Left lung (tissue), 10 donors: ENCODE measurements around the gene LMTK3. TPM values are rescaled to one million over a fixed set of nuclear protein-coding genes. Genes with fewer than 3 reads are reported as not detected.

Experiments
- ATAC-seq: fragments of 200-7000 bp; cut with Tn5 transposase; one replicate; pipeline ENCODE4 v1.9.1; 2020; ENCODE audit warnings: moderate library complexity
- DNase-seq, 4 donors: peaks; one replicate each; pipeline ENCODE4 v3.0.0-alpha.2; 2013 to 2020
- H3K27ac ChIP-seq, 2 donors: fragments of 200-600 bp; sonication (generic) in 1 of 2; one replicate each; pipeline versions ENCODE4 v1.5.0 to v1.8.0; 2020 to 2021
- H3K27me3 ChIP-seq, 2 donors: fragments of 200-600 bp; sonication (generic) in 1 of 2; one replicate each; pipeline versions ENCODE4 v1.5.0 to v1.8.0; 2020 to 2021
- H3K36me3 ChIP-seq, 2 donors: fragments of 200-600 bp; sonication (generic) in 1 of 2; one replicate each; pipeline versions ENCODE4 v1.5.0 to v1.8.0; 2020 to 2021
- H3K4me1 ChIP-seq, 2 donors: fragments of 200-600 bp; one replicate each; pipeline ENCODE4 v1.8.0; 2021
- H3K4me3 ChIP-seq, 2 donors: fragments of 200-600 bp; sonication (generic) in 1 of 2; one replicate each; pipeline versions ENCODE4 v1.5.0 to v1.8.0; 2020 to 2021; ENCODE audit warnings: mild to moderate bottlenecking in 1 of 2
- H3K9me3 ChIP-seq, 2 donors: fragments of 200-600 bp; sonication (generic) in 1 of 2; one replicate each; pipeline versions ENCODE4 v1.5.0 to v1.8.0; 2020 to 2021
- CTCF ChIP-seq, 2 donors: fragments of 200-600 bp; sonication (generic) in 1 of 2; IDR thresholded peaks; one replicate each; pipeline versions ENCODE4 v1.5.0 to v1.8.0; 2021; ENCODE audit warnings: antibody characterized with exemption in 2 of 2
- intact Hi-C, 2 donors: fragments of 100-400 bp; cut with DNase I; formaldehyde crosslinking; loops; one replicate each; pipeline versions ENCODE4 v1.11.2 to v1.14.2; 2022
- polyA plus RNA-seq, 6 donors: library from polyadenylated mRNA; unstranded; fragments of 120-200 nt; gene quantifications; one replicate each; pipeline ENCODE4 v1.2.1, GENCODE V29; 2013; ENCODE audit not compliant: insufficient read length in 6 of 6
- total RNA-seq, 2 donors: library from RNA; stranded (reverse); fragmentation: NEBNext Ultra II Directional; extraction: Animal tissue kit (Norgen Biotek cat#: 25700); gene quantifications; one replicate each; pipeline ENCODE4 v1.2.1, GENCODE V29; 2021
- donor health status: DM: no; HTN: yes; CAD: no.
- donor health status: DM: no; HTN: no; CAD: no.

LMTK3 gene
- total and polyA plus RNA-seq, 8 donors = 1.7 to 9.5 (median 3.1) TPM

- Histone ChIP-seq H3K27ac (no peak overlapping the region), H3K36me3 (no peaks in the 10 kb centered on the region), H3K4me3 (no peak overlapping the region), H3K9me3 (no peaks in the 10 kb centered on the region), H3K4me1 (peaks cover 0 to 14% of the 10 kb centered on the region in 2 donors), H3K27me3 (peaks cover 22 to 47% of the 10 kb centered on the region in 2 donors)
- TF ChIP-seq CTCF (IDR thresholded peaks at IDR 0.05) = no peak
- ATAC-seq = no peak
- intact Hi-C loops = loop anchor here in 1 of 2 donors (10.0 kb wide), 1 partner anchor 77 kb away; no protein-coding TSS in a partner anchor
- no peak for DNase-seq
Measured at GRCh38 chr19:48507911-48508439, 3.7 kb downstream of the LMTK3 start.

GRCh38 chr19:48506138-48506733, 5.4 kb downstream of the LMTK3 start:
- intact Hi-C loops = loop anchor here in 1 of 2 donors (10.0 kb wide), 1 partner anchor 79 kb away; no protein-coding TSS in a partner anchor
- no peak overlapping the region for H3K4me3 ChIP-seq
- H3K9me3 ChIP-seq = no peaks in the 10 kb centered on the region
- ATAC-seq = no peak
- peaks cover 6 to 45% of the 10 kb centered on the region in 2 donors for H3K27me3 ChIP-seq
- H3K36me3 ChIP-seq = no peaks in the 10 kb centered on the region
- no peak for DNase-seq
- no peak overlapping the region for H3K27ac ChIP-seq
- peak; percentile 17 to 18 for TF ChIP-seq CTCF (IDR thresholded peaks at IDR 0.05)
- peaks cover 0 to 20% of the 10 kb centered on the region in 2 donors for H3K4me1 ChIP-seq

GRCh38 chr19:48502350-48503018, 9.2 kb downstream of the LMTK3 start:
- Histone ChIP-seq H3K4me1 (peaks cover 0 to 33% of the 10 kb centered on the region in 2 donors), H3K36me3 (no peaks in the 10 kb centered on the region), H3K27me3 (peaks cover 9 to 52% of the 10 kb centered on the region in 2 donors), H3K9me3 (no peaks in the 10 kb centered on the region), H3K27ac (peak overlapping the region in 1 of 2 donors; percentile 53), H3K4me3 (peak overlapping the region in 1 of 2 donors; percentile 26)
- intact Hi-C loops = loop anchor here in 1 of 2 donors (10.0 kb wide), 1 partner anchor 82 kb away; no protein-coding TSS in a partner anchor
- ATAC-seq = no peak
- DNase-seq = peak in 1 of 4 donors; percentile 94
- no peak for TF ChIP-seq CTCF (IDR thresholded peaks at IDR 0.05)

GRCh38 chr19:48501494-48502349, 9.9 kb downstream of the LMTK3 start:
- DNase-seq (peak; percentile 58 to 94 (median 90)), ATAC-seq (peak; percentile 86)
- Histone ChIP-seq H3K4me1 (peaks cover 0 to 34% of the 10 kb centered on the region in 2 donors), H3K27me3 (peaks cover 12 to 60% of the 10 kb centered on the region in 2 donors), H3K9me3 (no peaks in the 10 kb centered on the region), H3K4me3 (peak overlapping the region; percentile 19 to 43), H3K36me3 (no peaks in the 10 kb centered on the region), H3K27ac (peak overlapping the region; percentile 19 to 33)
- no peak for TF ChIP-seq CTCF (IDR thresholded peaks at IDR 0.05)
- intact Hi-C loops = loop anchor here in 1 of 2 donors (10.0 kb wide), 1 partner anchor 83 kb away; no protein-coding TSS in a partner anchor
